ENCODE data around the gene CGB7.

DNA sequence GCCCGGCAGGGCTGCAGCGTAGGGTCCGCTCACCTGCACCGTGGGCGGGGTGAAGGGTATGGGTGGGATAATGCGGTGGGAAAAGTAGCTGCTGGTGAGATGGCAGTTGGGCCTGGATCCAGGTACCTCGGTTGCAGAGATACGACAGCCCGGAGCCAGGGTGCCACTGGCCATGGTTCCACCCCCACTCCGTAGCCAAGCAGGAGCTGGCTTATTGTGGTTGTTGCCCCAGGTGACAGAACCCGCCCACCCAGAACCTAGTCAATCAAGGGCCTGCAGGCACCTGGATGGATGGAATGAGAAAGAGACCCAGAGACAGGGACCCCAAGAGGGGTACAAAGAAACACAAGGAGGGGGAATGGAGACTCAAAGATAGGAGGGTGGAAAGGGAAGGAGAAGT, 37.2 kb downstream of the CGB7 start:
- TF ChIP-seq EZH2 (IDR thresholded peaks at IDR 0.05; ENCODE audit: insufficient read depth, poor library complexity, severe bottlenecking), result no peak
- no peak for TF ChIP-seq EZH2phosphoT487 (IDR thresholded peaks at IDR 0.05; ENCODE audit: insufficient read depth, low read depth)
